SK-N-DZ (cell line): ENCODE data around the gene FCER1G. TPM values are rescaled to one million over a fixed set of nuclear protein-coding genes. Genes with fewer than 3 reads are reported as not detected.

Experiments
- DNase-seq: peaks from one replicate; pipeline ENCODE4 v3.0.0-alpha.2; 2015; ENCODE audit warnings: low spot score
- polyA plus RNA-seq, 2 experiments: library from polyadenylated mRNA; depleted of rRNA; stranded (reverse); fragments of >200 nt; gene quantifications; 2 replicates each; pipeline ENCODE4 v1.2.3, GENCODE V29; 2014

The FCER1G gene
- polyA plus RNA-seq (2014; cell fraction: cytosol; rRNA removed) = not detected in 2 replicates
- polyA plus RNA-seq (2014; cell fraction: nucleus; rRNA removed) = 1.9 TPM in 1 of 2 replicates, not detected in the other

DNA sequence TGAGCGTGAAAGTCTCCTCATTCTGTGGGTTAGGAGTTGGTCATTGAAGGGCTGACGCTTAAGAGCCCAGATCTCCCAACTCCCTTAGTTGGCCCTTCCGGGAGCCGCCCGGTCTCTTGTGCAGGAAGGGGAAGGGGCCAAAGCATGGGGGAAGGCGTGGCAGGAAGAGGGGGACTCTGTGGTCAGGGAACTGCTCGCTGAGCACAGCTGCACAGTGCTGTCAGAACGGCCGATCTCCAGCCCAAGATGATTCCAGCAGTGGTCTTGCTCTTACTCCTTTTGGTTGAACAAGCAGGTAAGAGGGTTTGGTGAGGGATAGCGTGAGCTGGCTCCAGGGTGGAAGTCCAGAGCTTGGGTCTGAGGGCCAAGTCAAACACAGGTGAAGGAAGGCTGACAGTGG is at the start of gene FCER1G:
FCER1G (plus strand) TSS at position 220 of the 400 bp plus-strand sequence; CDS start at position 247, 27 bp downstream.
- no peak for DNase-seq

DNA sequence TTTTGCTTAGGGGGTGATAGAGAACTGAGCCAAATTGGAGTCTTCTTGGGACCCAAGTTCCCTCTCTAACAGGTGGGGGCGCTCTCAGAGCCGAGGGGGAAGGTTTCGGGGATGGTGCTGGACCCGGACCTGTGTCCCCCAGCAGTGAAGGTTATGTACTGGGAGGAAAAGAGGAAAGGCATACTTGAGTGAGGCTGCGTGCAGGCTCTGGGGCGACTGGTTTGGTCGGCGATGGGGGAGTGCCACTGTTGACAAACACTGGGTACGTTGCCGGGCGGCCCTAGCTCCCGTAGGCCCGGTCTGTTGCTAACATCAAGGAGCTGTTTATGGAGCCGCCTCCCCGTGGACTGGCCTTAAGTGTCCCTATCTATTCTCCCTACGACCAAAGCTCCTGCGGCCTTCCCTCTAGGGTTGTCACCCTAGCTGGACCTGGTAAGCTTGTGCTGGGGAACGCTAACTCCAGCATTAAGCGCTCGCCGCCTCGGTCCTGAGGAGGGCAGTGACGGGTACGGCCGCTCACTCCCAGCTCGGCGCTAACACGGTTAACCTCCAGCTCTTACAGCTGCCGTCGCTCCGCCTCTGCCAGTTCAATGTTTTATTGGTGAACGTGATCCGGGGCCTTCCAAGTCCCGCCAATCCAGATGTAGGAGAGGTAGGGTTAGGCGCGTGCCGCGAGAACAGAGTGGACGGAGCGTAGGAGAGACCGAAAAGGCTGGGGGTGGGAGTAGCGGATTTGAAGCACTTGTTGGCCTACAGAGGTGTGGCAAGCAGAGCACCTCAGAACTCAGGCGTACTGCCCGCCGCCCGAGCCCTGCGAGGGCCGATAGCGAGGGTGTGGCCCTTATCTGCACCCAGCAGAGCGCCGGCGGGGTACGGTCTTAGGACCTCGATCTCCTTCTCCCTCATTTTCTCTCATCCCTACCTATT is 49.1 kb upstream of the FCER1G start, which contains the start of gene PPOX:
PPOX (plus strand) TSS at position 685 of the 927 bp plus-strand sequence. CDS start 422 bp downstream, outside the sequence.
- DNase-seq = peak; percentile 99

DNA sequence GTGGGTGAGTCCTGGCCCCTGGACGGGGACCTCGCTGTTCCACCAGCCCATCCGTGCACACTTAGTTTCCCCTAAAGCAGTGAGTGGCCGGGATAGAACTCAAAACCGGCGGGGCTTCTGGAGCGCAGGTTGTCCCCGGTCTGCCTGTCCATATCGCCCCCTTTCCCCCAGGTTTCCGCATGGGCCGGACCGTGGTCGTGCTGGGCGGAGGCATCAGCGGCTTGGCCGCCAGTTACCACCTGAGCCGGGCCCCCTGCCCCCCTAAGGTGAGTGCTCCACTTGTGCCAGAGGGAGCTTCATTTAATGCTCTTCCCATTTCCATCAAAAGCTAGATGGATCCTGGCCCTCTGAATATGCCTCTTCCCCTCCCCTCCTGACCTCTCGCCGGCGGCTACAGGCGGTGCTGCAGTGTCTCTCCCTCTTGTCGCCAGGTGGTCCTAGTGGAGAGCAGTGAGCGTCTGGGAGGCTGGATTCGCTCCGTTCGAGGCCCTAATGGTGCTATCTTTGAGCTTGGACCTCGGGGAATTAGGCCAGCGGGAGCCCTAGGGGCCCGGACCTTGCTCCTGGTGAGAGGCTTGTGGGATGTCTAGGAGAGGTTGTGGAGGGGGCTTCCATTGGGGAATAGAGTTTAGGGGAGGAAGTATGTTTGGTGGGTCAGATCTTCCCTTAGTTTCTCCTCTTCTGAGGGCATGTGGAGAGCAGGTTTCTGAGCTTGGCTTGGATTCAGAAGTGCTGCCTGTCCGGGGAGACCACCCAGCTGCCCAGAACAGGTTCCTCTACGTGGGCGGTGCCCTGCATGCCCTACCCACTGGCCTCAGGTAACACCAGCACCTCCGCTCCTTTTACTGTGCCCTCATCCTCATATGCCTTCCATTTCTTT is 48.2 kb upstream of the FCER1G start:
- peak; percentile 50 for DNase-seq

DNA sequence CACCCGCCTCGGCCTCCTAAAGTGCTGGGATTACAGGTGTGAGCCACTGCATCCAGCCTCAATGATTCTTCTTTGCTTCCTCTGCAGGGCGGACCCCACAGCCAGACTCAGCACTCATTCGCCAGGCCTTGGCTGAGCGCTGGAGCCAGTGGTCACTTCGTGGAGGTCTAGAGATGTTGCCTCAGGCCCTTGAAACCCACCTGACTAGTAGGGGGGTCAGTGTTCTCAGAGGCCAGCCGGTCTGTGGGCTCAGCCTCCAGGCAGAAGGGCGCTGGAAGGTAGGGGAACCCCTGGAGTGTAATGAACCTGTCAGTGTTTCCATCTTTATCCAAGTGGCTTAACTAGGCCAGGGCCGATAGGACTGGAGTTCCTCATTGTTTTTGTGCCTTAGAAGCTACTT is 46.2 kb upstream of the FCER1G start:
- DNase-seq = no peak

DNA sequence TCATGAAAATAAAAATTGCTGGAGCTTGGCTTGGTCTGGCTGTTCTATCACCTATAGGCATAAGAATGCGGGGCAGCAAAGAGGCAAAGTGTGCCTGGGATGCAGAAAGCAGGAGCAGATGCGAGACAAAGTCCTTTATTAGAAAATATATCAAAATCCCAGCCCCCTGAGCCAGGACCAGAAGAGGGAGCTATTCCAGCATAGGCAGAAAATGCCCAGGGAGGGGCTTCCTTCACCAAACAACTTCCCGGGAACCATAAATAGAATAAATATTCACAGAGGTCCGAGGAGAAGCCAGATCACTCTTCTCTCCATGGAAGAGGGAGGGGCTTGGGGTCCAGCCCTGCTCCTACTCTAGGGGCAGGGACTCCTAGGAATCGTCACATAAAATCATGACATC is 43.9 kb upstream of the FCER1G start:
- DNase-seq = no peak

DNA sequence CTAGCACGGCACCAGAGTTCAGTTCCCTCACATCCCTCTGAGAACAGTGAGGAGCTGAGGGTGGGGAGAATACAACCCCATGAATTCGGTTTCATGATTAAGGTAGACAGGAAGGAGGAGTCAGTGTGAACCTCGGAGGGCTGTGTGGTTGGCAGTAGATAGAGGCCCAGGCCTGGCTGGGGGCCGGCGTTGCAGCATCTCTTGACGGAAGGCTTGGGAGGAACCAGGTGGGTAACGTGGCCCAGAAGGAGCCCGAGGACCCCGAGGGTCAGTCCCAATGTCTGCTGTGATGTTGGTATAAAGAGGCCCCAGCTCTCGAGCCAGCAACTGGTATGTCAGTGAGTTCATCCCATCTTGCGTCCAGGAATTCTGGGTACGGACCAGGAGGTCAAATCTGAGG is 43.4 kb upstream of the FCER1G start:
- DNase-seq = no peak

DNA sequence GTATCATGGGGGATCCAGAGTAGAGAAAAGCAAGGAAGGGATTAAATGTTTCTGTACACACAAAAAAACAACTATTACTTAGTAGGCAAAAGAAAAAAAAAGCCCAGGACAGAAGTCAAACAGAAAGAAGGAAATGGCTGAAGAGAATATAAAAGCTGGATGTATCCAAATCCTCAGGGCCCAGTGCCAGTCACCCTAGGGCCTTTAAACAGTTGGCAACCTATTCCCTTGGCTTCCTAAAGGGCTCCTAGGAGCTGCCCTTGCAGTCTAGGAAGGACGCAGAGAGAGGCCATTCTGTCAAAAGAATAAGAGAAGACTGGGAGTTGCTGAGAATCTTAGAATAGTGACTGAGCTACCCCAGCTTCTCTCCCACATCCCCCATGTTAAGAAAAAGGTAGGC is 42.7 kb upstream of the FCER1G start:
- DNase-seq = no peak

DNA sequence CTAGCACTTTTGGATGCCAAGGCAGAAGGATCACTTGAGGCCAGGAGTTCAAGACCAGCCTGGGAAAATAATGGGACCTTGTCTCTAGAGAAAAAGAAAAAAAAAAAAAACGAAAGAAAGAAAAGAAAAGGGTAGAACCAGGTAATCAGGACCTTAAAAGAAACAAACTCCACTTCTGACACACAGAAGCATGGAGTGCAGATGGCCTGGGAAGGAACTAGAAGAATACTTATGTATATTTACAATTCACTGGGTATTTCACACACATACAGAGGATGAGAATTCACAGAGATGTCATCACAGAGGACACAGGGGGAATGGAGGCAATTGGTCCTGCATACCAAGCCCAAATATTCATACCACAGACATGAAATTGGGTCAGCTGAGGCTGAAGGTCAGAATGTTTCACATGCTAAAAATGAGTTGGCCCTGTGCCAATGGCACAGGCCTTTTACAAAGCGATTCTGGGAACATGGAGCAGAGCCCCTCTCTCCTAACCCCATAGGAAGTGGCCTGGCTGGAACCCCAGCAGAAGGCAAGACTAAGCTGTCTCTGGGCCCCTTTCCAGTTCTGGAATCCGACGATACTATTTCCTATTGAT is 42.2 kb upstream of the FCER1G start:
- no peak for DNase-seq

DNA sequence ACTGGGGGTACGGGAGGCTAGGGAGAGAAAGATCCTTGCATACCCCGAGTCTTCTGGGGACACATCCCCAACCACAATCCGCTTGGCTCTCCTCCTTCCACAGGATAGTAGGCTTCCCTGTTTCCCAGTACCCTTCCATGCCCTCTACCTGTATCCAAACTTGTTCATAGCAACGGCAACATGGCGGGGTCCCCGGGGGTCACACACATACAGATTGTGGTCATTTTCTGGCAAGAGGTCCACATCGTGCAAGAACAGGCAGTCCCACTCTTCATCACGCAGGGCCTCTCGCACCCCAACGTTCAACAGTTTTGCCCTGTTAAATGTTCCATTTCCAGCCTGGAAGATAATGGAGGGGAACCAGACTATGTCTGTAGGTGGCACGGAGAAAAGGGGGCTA is 41.4 kb upstream of the FCER1G start:
- no peak for DNase-seq

DNA sequence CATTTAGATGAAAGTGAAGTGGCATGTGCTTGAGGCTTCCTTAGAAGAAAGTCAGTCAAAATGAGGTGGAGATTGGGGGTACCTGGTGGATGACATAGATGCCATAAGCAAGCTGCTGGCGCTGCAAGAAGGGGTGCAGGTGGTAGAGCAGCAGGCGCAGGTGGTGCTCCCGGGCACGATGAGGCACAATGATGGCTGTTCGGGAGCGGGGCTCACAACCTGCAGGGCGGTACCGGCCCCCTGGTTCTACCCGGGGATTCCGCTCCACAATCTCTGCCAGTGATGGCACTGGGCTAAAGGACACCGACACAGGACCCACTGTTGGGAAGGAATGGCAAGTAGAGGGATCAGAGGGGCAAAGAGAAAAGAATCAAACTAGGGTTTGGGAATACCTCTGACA is 40.2 kb upstream of the FCER1G start:
- no peak for DNase-seq

DNA sequence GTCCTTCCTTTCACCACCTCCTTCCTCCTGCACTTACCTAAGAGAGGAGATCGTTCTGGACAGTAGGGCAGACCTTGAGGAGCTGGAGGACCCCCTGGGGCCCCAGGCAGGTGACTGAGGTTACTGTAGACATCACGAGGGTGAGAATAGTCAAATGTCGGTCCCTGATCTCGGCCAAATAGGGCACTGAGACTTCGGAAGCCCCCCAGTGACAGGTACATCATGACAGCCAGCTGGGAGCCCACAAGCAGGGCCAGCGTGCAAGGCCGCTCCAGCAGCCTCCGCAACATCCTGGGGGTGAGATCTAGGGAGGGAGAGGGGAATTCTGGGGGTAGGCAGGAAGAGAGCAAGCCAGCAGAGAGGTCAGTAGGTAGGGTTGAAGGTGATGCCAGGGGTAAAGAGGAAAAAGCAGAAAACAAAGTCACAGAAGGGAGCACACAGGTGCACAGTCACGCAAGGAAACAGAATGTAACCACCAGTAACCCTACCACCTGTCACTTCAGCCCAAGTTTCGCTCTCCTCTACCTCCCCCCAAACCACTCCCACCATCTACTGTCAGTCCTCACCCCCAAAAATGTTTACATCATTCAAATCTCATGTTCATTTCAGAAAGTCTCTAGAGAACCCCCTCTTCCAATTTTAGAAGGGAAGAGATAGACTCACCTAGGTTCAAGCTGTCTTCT is 39.2 kb upstream of the FCER1G start:
- DNase-seq = no peak

DNA sequence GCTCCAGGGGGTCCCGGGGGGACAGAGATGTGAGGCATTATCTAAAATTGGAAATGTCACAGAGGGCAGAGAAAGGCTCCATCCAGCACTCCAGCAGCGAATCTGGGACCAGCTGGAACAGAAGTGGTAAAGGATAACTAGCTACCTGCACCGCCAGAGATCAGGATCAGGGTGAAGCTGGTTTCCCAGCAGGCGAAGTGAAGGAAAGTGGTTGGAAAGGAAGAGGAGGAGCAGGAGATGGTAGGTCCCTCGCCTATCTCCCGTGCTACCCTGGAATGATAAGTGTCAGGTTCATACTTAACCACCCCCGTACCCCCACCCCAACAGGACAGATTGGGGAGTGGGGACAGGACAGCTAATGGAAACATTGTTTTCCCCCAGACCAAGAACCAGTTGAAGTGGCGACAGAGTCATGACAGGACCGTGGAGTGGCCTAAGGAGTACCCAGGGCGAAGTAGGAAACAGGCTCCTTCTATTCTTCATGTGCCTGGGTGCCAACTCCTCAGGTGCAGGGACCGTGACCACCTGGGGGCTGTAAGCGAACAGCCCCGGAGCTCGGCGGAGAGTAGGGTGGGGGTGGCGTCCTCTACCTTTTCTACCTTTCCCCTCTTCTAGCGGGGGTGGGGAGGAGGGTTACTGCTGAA is 38.5 kb upstream of the FCER1G start:
- DNase-seq = no peak

DNA sequence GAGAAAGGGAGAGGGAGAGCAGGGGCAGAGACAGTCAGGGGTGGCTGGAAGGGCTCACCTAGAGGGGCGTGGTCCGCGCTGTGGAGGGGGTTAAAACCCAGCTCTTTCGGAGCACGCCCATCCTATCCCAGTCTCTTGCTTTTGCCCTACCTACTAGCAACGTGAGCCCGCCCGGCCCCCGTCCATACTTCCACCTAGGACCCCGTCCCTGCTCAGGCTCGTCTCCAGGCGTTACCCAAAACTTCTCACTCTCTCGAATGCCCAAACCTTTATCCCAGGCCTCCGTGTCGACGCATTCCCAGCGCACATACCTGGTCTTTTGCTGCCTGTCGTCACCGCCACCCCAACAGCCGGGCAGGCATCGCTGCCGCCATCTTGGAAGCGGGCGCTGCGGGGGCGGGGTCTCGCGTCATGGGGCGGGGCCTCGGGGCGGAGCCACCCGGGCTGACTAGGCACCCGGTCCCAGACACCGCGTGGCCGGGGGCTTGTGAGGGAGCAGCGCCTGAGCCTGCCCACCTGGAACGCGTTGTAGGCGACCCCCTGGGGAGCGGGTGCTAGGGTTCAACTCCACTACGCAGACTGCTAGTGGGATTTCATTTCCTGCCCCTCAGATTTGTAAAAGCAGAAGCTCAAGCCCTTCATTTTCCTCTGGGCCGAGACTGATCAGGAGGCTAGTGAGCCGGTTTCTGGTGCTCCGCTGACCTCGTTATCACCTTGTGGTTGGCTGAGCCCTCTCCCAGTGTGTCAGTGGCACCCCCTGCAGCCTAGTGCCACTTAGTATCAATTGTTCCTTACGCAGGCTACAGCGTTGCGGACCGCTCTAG is 37.8 kb upstream of the FCER1G start, which contains the start of gene B4GALT3:
B4GALT3 (minus strand) TSS at position 396 of the 824 bp plus-strand sequence. CDS start 1,447 bp downstream, outside the sequence.
- peak; percentile 91 for DNase-seq

DNA sequence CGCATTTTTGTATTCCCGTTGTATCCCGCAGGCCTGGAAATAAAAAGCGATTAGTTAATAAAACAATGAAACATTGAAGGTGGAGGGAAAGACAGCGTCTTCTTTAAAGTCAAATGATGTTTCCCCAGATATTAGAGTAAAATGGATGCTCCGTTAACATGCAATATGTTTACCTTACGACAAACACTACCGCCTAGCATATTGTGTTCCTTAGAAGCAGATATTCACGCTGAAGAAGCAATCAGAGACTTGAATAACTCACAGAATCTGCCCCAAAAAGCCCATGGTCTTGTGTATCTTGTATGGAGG is 37.2 kb upstream of the FCER1G start:
- no peak for DNase-seq

DNA sequence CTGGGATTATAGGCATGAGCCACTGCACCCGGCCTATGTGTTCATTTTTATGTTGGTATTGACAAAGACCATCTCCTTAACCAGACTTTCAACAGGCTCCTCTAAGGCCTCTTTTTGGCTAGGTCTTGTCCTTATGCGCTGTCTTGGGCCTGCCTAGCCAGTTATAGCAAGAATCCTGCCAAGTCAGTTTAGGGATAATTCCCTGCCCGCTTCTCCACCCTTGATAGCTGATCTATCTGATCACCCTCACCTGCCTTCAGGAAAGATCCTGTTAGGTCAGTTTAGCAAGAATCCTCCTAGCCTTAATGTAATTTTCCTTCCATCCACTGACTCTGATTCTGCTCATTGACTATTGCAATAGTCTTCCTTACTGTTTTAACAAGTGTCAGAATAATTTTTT is 35.4 kb upstream of the FCER1G start:
- no peak for DNase-seq

DNA sequence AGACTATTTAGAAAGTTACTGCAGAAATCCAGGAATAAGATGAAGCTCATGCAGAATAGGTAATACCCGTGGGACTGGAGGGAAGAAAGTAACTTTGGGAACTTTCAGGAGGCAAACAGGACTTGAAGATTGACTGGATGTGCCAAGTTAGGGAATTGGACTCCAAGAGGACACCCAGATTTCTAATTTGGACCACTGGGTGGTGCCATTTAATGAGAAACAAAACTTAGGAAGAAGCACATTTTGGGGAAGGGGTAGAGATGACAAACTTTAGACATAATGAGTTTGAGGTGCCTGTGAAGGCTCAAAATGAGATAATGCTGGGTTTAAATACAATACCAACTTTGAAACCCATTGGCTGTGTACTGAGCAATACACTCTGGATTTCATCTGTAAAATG is 34.5 kb upstream of the FCER1G start:
- no peak for DNase-seq

DNA sequence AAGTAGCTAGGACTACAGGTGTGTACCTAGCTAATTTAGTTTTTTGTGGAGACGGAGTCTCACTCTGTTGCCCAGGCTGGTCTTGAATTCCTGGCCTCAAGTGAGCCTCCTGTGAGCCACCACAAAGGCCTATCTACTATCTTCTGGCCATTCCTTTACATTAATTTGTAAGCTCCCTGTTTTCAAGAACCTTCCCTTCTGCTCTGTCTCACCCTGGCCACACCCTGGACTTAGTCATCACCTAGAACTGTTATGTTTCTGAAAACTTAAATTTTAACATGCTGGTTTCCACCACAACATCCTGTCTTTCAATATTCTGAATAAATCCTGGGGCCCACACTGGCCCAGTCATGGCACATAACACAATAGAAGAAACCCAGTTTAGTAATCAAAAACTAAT is 32.9 kb upstream of the FCER1G start:
- DNase-seq = no peak

DNA sequence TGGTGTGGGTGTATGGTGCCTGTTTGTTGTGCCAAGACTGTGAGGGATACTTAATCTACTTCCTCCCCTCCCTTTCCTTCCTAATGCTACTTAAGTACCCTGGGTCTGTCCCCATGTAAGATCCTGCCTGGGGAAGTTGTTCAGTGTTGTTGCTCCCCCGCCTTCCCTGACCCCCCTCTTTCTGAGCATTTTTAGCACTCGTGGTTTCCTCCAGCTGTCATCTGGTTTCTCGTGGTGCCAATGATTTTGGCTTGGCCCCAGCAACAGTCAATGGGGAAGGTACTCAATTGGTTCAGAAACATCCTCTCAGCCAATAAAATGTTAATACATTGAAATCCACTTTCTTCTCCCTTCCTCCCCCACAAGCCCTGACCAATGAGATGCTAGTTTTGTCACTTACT is 29.8 kb upstream of the FCER1G start:
- DNase-seq = no peak

DNA sequence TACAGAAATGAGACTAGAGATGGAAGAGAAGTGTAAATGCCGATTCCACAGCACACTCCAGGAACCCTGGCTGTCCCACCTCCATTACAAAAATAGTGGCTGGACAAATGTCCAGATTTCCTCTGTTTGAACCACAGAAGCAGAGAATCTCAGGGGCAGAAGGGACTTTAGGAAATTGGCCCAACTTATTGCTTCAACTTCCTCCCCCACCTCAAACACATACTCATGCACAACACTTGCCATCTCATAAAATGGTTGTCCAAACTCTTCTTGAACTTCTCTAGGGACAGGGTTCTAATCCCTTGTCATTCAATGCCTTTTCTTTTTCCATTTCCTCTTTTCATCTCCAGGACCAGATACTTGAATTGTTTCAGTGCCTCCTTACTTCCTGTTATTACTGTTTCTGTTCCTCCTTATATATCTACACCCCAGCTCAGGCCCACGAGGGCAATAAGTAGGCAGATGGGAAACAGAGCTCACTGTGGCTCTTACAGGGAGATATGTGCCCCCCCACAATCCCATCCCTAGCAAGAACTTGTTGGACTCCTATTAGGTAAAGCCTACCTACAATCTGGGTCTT is 29.3 kb upstream of the FCER1G start:
- no peak for DNase-seq
